ENCODE measurements around the gene MOCS1.

DNA sequence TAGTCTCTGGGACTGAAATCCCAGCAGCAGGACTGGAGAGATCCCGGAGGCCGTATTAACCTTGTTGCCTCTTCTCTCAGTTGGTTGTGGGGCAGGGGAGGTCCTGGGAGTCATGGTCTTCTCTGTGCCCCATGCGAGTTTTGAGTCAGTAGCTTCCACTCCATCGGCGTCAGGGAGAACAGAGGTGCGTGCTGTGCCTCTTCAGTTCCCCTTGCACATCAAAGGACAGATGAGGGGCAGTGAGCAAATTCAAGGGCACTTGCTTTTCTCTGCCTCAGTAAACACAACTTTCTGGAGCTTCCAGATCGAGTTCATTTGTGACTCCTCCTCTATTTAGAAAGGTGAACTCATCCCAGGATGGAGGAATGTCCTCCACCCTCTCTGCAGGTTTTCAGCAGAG is 48.6 kb downstream of the MOCS1 start:
- no peak for TF ChIP-seq EZH2 (IDR thresholded peaks at IDR 0.05; ENCODE audit: insufficient read depth, poor library complexity, severe bottlenecking)
- no peak for TF ChIP-seq EZH2phosphoT487 (IDR thresholded peaks at IDR 0.05; ENCODE audit: insufficient read depth, low read depth)
